Measurements from ENCODE around the gene RBBP8NL. TPM values are rescaled to one million over a fixed set of nuclear protein-coding genes. Genes with fewer than 3 reads are reported as not detected.

RBBP8NL gene
- total RNA-seq, 1 experiment from 2014 or later = 0.28 TPM

DNA sequence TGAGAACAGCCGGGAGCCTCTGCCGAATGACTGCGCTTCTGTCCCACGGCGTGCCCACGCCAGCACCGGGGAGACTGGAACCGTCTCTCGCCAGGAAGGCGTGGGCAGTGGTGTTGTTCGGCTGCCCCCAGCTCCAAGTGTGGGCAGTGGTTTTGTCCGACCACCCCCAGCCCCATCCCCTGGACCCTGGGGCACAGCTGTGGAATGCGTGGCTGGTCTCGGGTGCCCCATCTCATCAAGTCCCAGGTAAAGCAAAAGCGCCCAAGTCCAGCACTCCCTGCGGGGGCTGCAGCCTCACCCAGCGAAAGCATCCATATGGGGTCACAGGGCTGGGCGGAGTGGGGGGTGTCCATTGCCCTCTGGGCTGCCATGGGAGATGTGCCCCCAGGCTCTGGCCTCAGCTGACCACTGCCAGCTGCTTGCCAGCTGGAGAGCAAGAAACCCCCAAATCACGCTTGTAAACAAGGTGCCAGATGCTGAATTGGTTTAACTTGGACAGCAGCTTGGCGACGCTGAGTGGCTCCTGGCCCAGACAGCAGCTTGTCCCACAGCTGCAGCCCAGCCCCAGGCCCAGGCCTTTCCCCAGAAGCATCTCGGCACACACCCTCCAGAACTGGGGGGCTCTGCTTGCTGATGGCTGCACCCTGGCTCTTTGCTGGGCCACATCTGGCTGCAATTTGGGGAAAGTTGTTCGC is 24.7 kb downstream of the RBBP8NL start:
- Mint-ChIP-seq H3K27me3 (ENCODE audit: low read depth) (no peaks in the 10 kb centered on the region), H3K36me3 (ENCODE audit: insufficient read depth in 1 of 3, low read depth in 3 of 3) (peaks cover 0 to 11% (median 6%) of the 10 kb centered on the region in 3 experiments; a peak in 6 of 7 replicates), H3K4me1 (peaks cover 9 to 18% of the 10 kb centered on the region in 2 experiments), H3K27ac (no peak overlapping the region; a peak in 1 of 7 replicates), H3K4me3 (no peak overlapping the region), H3K9me3 (peaks cover 3 to 6% of the 10 kb centered on the region in 2 experiments; a peak in 3 of 5 replicates)
- TF ChIP-seq, protein P1, sequence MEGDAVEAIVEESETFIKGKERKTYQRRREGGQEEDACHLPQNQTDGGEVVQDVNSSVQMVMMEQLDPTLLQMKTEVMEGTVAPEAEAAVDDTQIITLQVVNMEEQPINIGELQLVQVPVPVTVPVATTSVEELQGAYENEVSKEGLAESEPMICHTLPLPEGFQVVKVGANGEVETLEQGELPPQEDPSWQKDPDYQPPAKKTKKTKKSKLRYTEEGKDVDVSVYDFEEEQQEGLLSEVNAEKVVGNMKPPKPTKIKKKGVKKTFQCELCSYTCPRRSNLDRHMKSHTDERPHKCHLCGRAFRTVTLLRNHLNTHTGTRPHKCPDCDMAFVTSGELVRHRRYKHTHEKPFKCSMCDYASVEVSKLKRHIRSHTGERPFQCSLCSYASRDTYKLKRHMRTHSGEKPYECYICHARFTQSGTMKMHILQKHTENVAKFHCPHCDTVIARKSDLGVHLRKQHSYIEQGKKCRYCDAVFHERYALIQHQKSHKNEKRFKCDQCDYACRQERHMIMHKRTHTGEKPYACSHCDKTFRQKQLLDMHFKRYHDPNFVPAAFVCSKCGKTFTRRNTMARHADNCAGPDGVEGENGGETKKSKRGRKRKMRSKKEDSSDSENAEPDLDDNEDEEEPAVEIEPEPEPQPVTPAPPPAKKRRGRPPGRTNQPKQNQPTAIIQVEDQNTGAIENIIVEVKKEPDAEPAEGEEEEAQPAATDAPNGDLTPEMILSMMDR (conservative IDR thresholded peaks at IDR 0.05) = no peak
- Histone ChIP-seq H3K18ac (ENCODE audit: insufficient read length, low read depth, low read length) (no peak overlapping the region), H4K20me1 (ENCODE audit: control insufficient read depth, insufficient read depth, insufficient read length) (peaks cover 3% of the 10 kb centered on the region), H3K23ac (ENCODE audit: insufficient read length, low read depth, low read length) (no peak overlapping the region), H3K4ac (ENCODE audit: low read depth, low read length) (no peak overlapping the region), H2BK20ac (ENCODE audit: low read depth, low read length, poor library complexity, severe bottlenecking) (no peak overlapping the region), H2BK120ac (ENCODE audit: low read depth, low read length, poor library complexity, severe bottlenecking) (no peak overlapping the region), H3K4me1 (ENCODE audit: insufficient read depth, low read length) (no peaks in the 10 kb centered on the region), H3K79me2 (ENCODE audit: insufficient read depth, low read length) (no peaks in the 10 kb centered on the region), H3K56ac (ENCODE audit: insufficient read length, low read depth, low read length) (no peak overlapping the region), H4K8ac (replicated peaks; ENCODE audit: insufficient read length, low read depth, low read length) (no peak overlapping the region), H2BK15ac (ENCODE audit: low read depth, low read length) (no peak overlapping the region), H4K91ac (ENCODE audit: insufficient read length, low read depth, low read length) (no peak overlapping the region), H3K14ac (ENCODE audit: insufficient read depth, low read length) (no peak overlapping the region), H2AFZ (ENCODE audit: low read length) (no peak overlapping the region), H2AK5ac (ENCODE audit: insufficient read length, low read length) (no peak overlapping the region), H3K27me3 (ENCODE audit: insufficient read depth, low read length) (no peaks in the 10 kb centered on the region), H2BK5ac (ENCODE audit: insufficient read length, low read length) (no peak overlapping the region), H3K4me2 (ENCODE audit: insufficient read depth, insufficient read length, low read length) (no peak overlapping the region), H2BK12ac (ENCODE audit: insufficient read length, low read depth, low read length) (no peak overlapping the region), H3K9ac (ENCODE audit: extremely low read depth, insufficient read length, low read length) (no peak overlapping the region), H3K23me2 (ENCODE audit: insufficient read length, low read depth, low read length, poor library complexity, severe bottlenecking) (peaks cover 2% of the 10 kb centered on the region), H3K27ac (ENCODE audit: insufficient read length, low read depth, low read length) (no peak overlapping the region), H4K5ac (ENCODE audit: insufficient read length, low read depth, low read length) (no peak overlapping the region), H3K79me1 (ENCODE audit: insufficient read depth, low read depth, low read length, poor library complexity, severe bottlenecking) (no peaks in the 10 kb centered on the region), H3T11ph (ENCODE audit: low read length) (no peak overlapping the region), H3K9me3 (ENCODE audit: control insufficient read depth, low read depth, low read length) (no peaks in the 10 kb centered on the region)
- no peak for DNase-seq
- WGBS (ENCODE audit: extremely low coverage, insufficient read length, low lambda C conversion rate) = no CpG with 5 or more reads among the region's 23 CpGs

Data from H9 (cell line).